Type B pancreatic cell (in vitro differentiated cells): ENCODE results near the gene SMARCD3. TPM values are rescaled to one million over a fixed set of nuclear protein-coding genes. Genes with fewer than 3 reads are reported as not detected.

Experiments used
- DNase-seq: peaks from one replicate; pipeline ENCODE4 v3.0.0; 2021; ENCODE audit warnings: mixed read lengths; ENCODE audit not compliant: unreplicated experiment; ENCODE audit errors: extremely low spot score
- H3K27ac Mint-ChIP-seq: 2 replicates; pipeline ENCODE4 v1.8.0; 2021; ENCODE audit warnings: mild to moderate bottlenecking, mixed read lengths
- H3K27me3 Mint-ChIP-seq: 2 replicates; pipeline ENCODE4 v1.8.0; 2021; ENCODE audit warnings: mixed read lengths
- H3K36me3 Mint-ChIP-seq: 2 replicates; pipeline ENCODE4 v1.8.0; 2021; ENCODE audit warnings: mixed read lengths
- H3K4me1 Mint-ChIP-seq: one replicate; pipeline ENCODE4 v1.8.0; 2021; ENCODE audit warnings: mixed read lengths; ENCODE audit not compliant: unreplicated experiment
- H3K4me3 Mint-ChIP-seq: 2 replicates; pipeline ENCODE4 v1.8.0; 2021; ENCODE audit warnings: mild to moderate bottlenecking, mixed read lengths
- H3K9me3 Mint-ChIP-seq: 2 replicates; pipeline ENCODE4 v1.8.0; 2021; ENCODE audit warnings: mixed read lengths
- total RNA-seq: library from RNA; stranded (reverse); gene quantifications from 2 replicates; pipeline ENCODE4 v1.2.1, GENCODE V29; 2021; ENCODE audit warnings: low replicate concordance
- TF ChIP-seq, protein P1 (sequence below): fragments of 200-600 bp; sonication (generic); conservative IDR thresholded peaks from 2 replicates; pipeline ENCODE4 v1.5.0; 2021; ENCODE audit warnings: antibody characterized with exemption, mild to moderate bottlenecking

The SMARCD3 gene
- total RNA-seq, 1 donor from 2014 or later, result 58.4 TPM

DNA sequence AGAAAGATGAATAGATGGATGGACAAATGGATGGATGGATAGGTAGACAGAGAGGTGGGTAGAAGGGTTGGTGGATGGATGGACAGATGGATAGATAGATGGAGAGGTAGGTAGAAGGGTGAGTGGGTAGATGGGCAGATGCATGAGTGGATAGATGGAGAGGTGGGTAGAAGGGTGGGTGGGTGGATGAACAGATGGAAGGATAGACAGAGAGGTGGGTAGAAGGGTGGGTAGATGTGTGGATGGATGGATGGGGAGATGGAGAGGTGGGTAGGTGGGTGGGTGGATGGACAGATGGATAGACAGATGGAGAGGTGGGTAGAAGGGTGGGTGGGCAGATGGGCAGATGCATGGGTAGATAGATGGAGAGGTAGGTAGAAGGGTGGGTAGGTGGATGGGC lies 50.6 kb downstream of the SMARCD3 start:
- Mint-ChIP-seq H3K4me1 (no peaks in the 10 kb centered on the region), H3K9me3 (no peaks in the 10 kb centered on the region), H3K27me3 (peaks cover 31% of the 10 kb centered on the region), H3K27ac (no peak overlapping the region), H3K36me3 (no peaks in the 10 kb centered on the region), H3K4me3 (no peak overlapping the region)
- TF ChIP-seq, protein P1, sequence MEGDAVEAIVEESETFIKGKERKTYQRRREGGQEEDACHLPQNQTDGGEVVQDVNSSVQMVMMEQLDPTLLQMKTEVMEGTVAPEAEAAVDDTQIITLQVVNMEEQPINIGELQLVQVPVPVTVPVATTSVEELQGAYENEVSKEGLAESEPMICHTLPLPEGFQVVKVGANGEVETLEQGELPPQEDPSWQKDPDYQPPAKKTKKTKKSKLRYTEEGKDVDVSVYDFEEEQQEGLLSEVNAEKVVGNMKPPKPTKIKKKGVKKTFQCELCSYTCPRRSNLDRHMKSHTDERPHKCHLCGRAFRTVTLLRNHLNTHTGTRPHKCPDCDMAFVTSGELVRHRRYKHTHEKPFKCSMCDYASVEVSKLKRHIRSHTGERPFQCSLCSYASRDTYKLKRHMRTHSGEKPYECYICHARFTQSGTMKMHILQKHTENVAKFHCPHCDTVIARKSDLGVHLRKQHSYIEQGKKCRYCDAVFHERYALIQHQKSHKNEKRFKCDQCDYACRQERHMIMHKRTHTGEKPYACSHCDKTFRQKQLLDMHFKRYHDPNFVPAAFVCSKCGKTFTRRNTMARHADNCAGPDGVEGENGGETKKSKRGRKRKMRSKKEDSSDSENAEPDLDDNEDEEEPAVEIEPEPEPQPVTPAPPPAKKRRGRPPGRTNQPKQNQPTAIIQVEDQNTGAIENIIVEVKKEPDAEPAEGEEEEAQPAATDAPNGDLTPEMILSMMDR, result no peak
- no peak for DNase-seq

DNA sequence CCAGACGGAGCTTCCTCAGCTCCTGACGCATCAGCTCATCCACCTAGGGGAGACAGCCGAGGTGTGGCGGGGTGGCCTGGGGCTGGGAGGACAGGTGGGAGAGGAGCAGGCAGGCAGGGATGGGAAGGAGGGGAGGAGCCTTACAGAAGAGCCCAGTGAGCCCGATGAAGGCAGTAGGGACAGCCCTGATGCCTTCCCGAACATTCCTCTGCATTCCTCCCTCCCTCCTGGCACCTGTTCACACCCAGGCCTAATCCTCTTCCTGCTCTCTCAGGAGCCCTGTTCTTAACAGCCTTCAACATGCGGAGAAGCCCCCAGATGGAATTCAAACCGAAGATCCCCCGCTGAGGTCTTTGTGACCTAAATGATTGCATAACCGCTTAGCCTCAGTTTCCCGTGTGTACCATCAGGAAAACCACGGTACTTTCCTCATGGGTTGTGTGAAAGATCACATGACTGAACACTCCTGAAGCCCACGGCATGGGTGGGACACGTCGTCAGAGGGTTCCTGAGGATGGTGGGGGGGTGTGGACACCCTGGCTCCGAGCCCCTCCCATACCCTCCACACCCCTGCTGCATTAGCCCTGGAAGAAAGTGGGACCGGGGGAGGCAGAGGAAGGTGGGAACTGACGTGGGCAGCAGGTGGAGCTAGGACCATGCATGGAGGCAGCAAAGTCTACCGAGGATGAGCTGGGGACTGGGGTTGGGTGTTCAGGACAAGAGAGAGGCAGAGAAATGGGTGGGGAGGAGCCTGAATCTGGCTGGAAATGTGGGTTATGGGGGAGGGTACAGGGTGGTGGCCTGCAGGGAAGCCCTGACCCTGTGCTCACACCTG lies 52.7 kb downstream of the SMARCD3 start:
- Mint-ChIP-seq H3K27me3 (peaks cover 21% of the 10 kb centered on the region), H3K4me1 (no peaks in the 10 kb centered on the region), H3K9me3 (no peaks in the 10 kb centered on the region), H3K4me3 (no peak overlapping the region), H3K36me3 (no peaks in the 10 kb centered on the region), H3K27ac (no peak overlapping the region)
- DNase-seq, result no peak
- TF ChIP-seq, protein P1, result no peak

DNA sequence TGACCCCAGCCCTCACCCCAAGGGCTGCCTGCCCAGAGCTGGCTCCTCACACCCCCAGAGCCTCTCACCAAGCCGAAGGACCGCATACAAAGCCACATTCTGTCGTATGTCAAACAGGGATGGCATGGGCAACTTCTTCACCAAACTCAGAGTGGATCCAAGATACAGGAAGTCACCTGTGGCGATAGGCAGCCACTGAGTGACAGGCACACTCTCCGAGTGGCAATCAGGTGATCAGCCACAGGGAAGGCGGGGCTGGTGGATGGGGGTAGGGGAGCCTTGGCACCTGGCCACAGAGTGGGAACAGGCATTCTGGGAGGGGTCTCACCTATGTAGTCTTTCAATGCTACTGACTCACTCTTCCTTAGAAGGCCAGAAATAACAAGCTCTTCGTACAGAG lies 54.3 kb downstream of the SMARCD3 start:
- Mint-ChIP-seq H3K27me3 (peaks cover 33% of the 10 kb centered on the region), H3K27ac (no peak overlapping the region), H3K4me1 (no peaks in the 10 kb centered on the region), H3K9me3 (no peaks in the 10 kb centered on the region), H3K4me3 (no peak overlapping the region), H3K36me3 (no peaks in the 10 kb centered on the region)
- DNase-seq, result no peak
- TF ChIP-seq, protein P1, result no peak

DNA sequence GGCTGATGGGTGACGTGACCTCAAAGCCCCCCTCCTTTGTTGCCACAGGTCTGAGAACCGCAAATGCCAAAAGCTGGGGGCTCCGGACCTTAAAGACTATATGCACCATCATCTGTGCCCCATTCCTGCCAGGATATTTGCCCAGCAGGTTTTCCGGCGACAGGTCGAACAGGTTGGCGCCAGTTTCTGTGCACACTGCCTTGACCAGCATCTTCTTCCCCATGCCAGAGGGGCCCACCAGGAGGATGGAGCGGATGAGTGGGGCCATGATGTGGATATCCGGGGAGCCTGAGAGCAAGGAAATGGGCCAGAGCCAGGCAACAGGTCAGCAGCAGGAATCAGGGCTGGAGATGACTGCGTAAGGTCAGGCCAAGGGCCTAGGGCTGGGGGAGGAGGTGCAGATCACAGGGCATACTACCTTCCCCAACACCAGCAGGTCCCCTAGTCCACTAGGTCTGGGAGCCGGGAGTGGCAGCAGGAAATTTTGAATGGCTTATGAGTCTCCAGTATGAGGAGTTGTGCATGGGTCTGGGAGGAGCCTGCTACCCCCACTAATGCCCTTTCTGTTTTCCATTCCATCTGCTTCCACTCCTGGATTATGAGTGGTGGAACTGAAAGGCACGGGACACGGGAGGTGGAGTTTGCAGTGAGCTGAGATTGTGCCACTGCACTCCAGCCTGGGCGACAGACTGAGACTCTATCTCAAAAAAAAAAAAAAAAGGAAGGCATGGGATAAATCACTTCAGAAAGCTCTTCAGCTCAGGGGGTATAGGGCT lies 55.1 kb downstream of the SMARCD3 start:
- H3K9me3 Mint-ChIP-seq, result no peaks in the 10 kb centered on the region
- H3K4me1 Mint-ChIP-seq, result no peaks in the 10 kb centered on the region
- peaks cover 38% of the 10 kb centered on the region for H3K27me3 Mint-ChIP-seq
- no peaks in the 10 kb centered on the region for H3K36me3 Mint-ChIP-seq
- no peak overlapping the region for H3K27ac Mint-ChIP-seq
- TF ChIP-seq, protein P1, result no peak
- no peak for DNase-seq
- no peak overlapping the region for H3K4me3 Mint-ChIP-seq

DNA sequence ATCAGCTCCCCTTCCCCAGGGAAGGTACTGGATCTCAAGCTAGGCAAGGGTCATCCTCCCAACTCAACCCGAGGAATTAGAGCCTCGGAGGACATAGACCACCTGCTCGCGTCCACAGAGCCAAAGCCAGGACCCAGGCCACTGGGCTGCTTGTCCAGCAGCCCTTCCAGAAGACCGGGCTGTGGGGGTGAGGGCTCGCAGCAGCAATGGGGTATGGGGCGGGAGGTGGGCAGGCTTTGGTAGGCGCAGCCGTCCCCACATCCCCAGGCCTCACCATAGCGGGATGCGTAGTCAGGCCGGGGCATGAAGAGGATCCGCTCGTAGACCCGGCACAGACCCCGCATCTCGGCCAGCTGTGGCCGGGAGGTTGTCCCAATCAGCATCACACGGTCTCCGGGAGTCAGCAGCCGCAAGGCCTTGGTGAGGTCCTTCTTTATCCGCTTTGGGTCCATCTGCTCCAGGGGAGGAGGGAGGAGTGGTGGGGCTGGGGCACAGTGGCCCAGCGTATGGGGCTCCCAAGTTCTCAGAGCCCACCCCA lies 56.4 kb downstream of the SMARCD3 start:
- no peaks in the 10 kb centered on the region for H3K36me3 Mint-ChIP-seq
- H3K9me3 Mint-ChIP-seq, result no peaks in the 10 kb centered on the region
- no peak overlapping the region for H3K4me3 Mint-ChIP-seq
- TF ChIP-seq, protein P1, result no peak
- H3K27ac Mint-ChIP-seq, result no peak overlapping the region
- peaks cover 42% of the 10 kb centered on the region for H3K27me3 Mint-ChIP-seq
- DNase-seq, result no peak
- no peaks in the 10 kb centered on the region for H3K4me1 Mint-ChIP-seq
